Cardiac fibroblast (primary cell): ENCODE data around the gene PCDH9.

ENCODE experiments used
- DNase-seq, 2 donors: peaks; one replicate each; pipeline versions ENCODE4 v3.0.0 to v3.0.0-alpha.2; 2010; ENCODE audit warnings: low read depth in 2 of 2
- H3K4me3 ChIP-seq, 2 donors: replicated peaks in 1 of 2; 1 replicate in 1 of 2; 2 replicates in 1 of 2; pipeline ENCODE4 v1.5.1; 2011; ENCODE audit warnings: low read depth in 2 of 2, low read length in 2 of 2, mild to moderate bottlenecking in 2 of 2, moderate library complexity in 1 of 2
- CTCF ChIP-seq: IDR thresholded peaks from one replicate; pipeline ENCODE4 v1.5.1; 2011; ENCODE audit warnings: low read depth, mild to moderate bottlenecking, low read length, inconsistent platforms

Gene PCDH9

GRCh38 chr13:66506979-66507378 is 723.2 kb downstream of the PCDH9 start:
- DNase-seq: peak in 1 of 2 donors; percentile 4
- TF ChIP-seq CTCF: no peak

DNA sequence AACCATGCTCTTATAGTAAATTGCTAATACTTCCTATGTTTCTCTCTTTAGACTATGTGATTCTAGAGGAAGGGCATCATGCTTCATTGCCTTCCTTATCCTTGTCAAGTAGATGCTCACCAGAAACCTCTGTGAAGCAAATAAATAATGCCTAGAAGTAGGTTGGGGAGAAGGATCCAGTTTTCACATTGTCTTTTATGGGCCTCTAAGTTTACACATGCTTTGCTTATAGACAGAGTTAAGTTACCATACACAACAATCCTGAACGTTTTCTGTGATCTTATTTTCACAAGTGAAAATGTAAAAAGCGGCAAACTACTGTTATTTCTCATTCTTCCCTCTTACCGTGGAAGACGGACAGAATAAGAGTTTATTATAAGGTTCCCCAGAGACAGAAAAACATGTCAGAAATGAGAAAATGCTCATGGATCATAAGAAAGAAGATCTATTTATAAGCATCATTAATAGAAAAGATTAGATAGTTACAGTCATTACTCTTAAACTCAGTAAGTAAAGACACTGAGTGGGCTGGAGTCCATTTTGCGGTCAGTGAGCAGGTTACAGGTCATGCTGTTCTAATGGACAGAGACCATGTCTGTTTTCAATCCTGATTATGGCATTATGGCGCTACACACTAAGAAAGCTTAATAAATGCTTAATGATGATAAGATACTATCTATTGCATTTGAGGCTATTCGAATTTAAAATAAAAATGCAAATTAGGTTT is 723.9 kb downstream of the PCDH9 start:
- no peak overlapping the region for H3K4me3 ChIP-seq
- no peak for TF ChIP-seq CTCF
- no peak for DNase-seq

More at GRCh38 chr13:66506979-66507378, 723.2 kb downstream of the PCDH9 start:
- no peak overlapping the region for H3K4me3 ChIP-seq

GRCh38 chr13:66503890-66504289 is 726.2 kb downstream of the PCDH9 start:
- no peak for DNase-seq
- H3K4me3 ChIP-seq: no peak overlapping the region
- TF ChIP-seq CTCF: no peak

DNA sequence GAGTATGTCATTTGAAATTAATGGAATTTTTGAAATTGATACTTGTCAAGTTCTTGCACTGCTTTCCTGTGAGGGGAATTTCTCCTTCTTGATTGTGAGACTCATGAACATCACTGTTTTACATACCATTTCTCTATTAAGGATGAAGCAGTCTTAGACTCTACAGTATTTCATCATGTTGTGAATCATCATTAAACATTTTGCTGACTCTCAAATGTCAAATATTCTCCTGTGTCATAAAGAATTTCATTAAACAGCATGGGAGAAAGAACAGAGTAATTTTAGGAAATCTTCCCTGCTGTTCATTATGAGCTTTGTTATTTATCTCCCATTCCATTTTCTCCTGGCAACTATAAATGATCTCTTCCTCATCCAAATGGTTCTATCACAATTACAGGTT is 729.0 kb downstream of the PCDH9 start:
- TF ChIP-seq CTCF: no peak

GRCh38 chr13:66492479-66492878 is 737.7 kb downstream of the PCDH9 start:
- TF ChIP-seq CTCF: peak; percentile 18
- H3K4me3 ChIP-seq: no peak overlapping the region
- DNase-seq: no peak

More for the DNA sequence above, 729.0 kb downstream of the PCDH9 start:
- peak; percentile 59 to 83 for DNase-seq
- H3K4me3 ChIP-seq: no peak overlapping the region

GRCh38 chr13:66491251-66491650 is 738.9 kb downstream of the PCDH9 start:
- no peak for DNase-seq
- H3K4me3 ChIP-seq: no peak overlapping the region
- no peak for TF ChIP-seq CTCF

- TF ChIP-seq CTCF: no peak
- DNase-seq: peak in 1 of 2 donors; percentile 39
These were observed 740.5 kb downstream of the PCDH9 start for GRCh38 chr13:66489586-66489985.

More at GRCh38 chr13:66489586-66489985, 740.5 kb downstream of the PCDH9 start:
- no peak overlapping the region for H3K4me3 ChIP-seq
